GM21529 (cell line): ENCODE data around the gene CRIP3.

Source experiments
- ATAC-seq: cut with Tn5 transposase; IDR thresholded peaks from one replicate; pipeline ENCODE4 v1.9.1; 2021; ENCODE audit not compliant: unreplicated experiment

The CRIP3 gene

GRCh38 chr6:43258180-43258579 is 50.4 kb downstream of the CRIP3 start:
- ATAC-seq, result no peak

GRCh38 chr6:43257367-43258145 is 51.1 kb downstream of the CRIP3 start:
- ATAC-seq, result no peak

- no peak for ATAC-seq
These were observed 51.8 kb downstream of the CRIP3 start for GRCh38 chr6:43256670-43257366.
